Esophagus mucosa (tissue), 1 donor: ENCODE data around the gene BCAR3. TPM values are rescaled to one million over a fixed set of nuclear protein-coding genes. Genes with fewer than 3 reads are reported as not detected.

ENCODE experiments used
- ATAC-seq: fragments of 200-7000 bp; cut with Tn5 transposase; one replicate; pipeline ENCODE4 v1.9.1; 2020
- total RNA-seq: library from RNA; stranded (reverse); gene quantifications from one replicate; pipeline ENCODE4 v1.2.4, GENCODE V29; 2023
- donor health status: DM: yes; HTN: yes; CAD: no.

Gene BCAR3
- total RNA-seq, 1 donor from 2014 or later: 5.7 TPM

DNA sequence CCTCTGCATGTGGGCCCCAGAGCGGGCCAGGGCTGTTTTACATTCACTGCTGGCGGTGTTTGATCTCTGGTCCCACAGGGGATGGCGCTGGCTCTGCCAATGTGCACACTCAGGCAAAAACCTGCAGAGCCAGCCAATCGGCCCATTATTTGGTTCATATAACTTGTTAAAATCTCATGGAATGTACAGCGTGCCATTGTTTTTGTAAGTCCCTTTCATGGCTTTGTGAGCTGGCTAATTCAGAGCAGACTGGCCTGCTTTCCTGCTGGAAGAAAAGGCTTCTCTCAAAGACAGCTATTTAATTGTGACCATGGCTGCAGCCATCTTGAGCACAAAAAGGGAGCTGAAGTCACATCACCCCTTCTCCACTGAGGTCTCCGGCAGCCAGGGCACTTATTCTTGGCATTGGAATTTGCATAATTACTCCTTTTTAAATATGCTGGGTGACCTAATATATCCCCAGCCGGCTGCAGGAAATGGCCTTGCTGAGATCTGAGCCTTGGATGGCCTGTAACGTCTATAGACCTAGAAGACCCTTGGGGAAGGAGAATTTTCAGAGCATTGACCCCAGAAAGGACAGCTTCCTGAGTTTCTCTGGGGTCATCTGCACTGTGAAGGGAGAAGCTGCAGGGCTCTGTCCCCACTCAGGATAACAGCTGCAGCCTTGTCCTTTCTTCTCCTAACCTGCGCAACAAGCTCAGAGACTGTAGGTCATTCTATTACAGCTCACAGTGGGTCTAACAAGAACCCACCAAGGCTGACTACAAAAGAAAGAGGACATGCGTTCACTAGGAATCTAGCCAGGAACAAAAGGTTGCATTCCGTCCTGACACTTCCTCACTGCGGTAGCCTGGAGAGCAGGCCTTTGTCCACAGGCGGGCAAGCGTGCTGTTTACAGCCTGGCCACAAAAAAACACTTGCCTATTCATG, 45.8 kb downstream of the BCAR3 start:
- no peak for ATAC-seq

DNA sequence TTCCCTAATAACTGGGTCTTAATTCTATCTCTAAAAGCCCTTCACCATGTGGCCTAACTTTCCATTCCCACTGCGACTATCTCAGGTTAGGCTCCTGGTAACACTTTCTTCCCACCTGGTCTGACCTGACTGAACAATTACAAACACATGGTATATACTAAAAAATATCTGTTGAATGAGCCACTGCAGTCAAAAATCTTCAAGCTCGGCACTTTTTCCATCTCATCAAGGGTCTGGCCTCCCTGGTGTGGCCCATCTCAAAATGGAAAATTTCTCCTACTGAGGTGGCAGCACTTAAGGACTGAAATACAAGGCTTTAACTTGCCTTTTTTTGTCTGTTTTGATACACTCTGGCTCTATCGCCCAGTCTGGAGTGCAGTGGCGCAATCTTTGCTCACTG, 48.3 kb downstream of the BCAR3 start:
- no peak for ATAC-seq

DNA sequence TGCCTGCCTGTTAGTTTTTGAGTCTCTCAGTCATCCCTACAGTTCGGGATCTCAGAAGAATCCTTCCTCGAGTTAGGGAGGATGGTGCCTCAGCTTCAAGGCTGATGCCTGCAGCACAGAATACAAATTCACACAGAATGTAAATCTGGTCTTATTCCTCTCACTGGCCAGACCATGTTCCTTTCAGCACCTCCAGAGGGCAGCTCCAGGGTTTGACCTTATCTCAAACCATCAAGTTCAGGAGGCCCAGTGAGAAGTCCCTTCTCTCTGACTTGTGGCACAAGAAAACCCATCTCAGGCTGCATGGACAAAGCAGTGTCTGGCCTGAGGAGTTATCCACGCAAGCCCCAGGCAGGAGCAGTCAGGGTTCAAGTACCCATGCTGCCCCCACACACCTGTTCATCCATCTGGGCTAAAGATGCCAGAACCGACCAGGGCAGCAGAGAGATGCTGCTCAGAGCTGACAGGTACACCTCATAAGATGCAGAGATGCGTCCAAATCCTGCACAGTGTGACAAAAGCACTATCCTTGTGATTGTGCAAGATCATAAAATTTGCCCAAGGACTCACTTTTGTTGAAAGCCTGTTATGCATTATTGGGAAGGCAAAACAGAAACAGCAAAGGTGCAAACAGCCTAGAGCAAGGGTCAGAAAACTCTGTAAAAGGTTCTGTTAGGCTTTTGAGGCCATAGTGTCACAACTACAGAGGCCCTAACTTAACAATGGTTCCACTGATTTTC, 49.8 kb downstream of the BCAR3 start:
- no peak for ATAC-seq

DNA sequence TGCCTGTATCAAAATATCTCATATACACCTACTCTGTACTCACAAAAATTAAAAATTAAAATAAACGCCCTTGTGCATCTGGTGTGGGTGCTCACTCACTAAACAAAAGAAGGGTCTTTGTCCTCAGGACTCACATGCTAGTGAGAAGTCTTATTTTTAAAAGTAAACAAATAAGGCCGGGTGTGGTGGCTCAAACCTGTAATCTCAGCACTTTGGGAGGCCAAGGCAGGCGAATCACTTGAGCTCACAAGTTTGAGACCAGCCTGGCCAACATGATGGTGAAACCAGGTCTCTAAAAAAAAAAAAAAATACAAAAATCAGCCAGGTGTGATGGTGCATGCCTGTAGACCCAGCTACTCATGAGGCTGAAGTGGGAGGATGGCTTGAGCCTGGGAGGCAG, 51.5 kb downstream of the BCAR3 start:
- no peak for ATAC-seq

DNA sequence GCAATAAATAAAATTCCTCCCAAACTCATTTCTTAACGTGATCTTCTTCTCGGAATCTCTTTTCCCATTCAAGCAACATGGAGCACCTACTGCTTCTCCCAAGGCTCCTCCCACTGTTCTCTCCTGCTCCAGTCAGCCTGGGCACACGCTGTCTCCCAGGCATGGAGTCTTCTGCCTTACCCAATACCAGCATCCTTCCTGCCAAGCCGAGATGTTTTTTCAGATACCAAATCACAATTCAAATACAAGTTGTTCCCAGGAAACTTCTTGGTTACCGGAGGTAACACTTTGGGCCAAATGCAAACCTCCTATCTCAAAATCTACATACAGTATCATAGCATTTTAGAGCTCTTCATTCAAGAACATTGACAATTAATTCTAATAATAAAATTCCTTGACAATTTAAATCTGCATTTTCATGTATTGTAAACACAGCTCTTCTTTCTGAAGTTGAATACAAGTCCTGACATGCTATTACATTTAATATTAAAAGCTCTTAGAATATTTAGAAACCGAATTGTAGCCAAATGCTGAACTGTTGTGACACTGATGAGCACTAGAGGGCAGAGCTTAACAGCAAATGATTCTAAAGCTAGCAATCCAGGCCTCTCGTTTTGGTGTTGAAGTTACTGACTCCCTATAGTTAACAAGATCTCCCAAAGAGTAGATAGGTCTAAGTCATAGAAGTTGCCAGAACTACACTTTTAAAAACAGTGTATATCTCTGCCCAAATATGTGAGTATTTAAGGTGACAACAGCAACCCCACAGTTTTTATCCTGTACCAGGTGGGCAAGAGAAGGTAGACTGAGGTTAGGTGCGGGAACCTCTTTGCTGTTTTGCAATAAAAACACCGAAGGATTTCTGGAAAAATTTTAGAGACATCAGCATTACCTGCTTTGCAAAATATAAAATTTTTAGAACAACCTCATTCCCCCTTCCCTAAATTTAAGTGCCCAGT, 52.3 kb downstream of the BCAR3 start:
- ATAC-seq: peak; percentile 83

DNA sequence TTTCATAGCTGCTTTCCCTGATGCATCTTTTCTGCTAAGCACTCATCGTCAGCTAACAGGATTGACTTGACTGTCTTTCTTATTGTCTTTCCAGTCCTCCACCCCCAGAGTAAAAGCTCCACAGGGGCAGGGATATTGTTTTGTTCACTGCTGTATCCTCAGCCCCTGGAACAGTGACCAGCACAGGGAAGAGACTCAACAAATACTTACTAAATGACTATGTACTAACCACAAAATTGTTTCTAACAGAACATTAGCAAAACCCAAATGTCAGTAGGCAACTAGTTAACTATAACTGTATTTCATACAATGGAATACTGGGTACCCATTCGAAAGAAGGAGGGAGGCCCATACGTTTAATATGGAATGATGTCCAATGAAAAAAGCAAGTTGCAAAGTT, 53.0 kb downstream of the BCAR3 start:
- ATAC-seq: no peak

DNA sequence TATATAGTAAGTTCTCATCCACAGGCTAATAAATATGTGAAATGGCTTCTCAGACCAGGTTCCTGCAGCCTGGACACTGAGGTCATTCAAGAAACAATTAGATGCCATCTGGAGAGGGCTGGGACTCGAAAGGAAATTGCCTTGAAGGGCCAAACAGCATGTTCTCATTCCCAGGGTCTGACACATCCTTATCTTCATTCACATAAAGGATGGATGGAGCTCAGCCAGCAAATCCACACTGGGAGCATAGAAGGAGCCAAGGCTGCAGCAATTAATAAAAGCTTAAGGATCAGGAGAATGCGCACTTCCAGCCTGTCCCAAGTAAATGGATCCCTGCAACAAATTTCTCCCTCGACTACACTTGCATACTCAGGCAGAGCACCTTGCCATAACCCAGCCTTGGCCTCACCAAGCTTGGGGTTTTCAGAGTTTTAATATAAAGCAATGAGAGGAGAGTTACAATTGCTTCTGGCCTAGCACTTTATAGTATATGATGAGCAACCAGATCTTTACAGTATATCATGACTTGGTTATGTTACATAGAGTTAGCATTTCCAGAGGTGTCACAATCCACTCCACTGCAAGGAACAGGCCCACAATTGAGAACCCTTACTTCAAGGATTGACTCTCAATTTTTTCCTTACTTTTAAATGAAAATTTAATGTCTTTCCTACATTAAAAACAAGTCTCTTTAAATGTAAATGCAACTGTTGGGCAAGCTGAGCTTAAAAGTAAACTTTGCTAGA, 55.9 kb downstream of the BCAR3 start:
- ATAC-seq: no peak

DNA sequence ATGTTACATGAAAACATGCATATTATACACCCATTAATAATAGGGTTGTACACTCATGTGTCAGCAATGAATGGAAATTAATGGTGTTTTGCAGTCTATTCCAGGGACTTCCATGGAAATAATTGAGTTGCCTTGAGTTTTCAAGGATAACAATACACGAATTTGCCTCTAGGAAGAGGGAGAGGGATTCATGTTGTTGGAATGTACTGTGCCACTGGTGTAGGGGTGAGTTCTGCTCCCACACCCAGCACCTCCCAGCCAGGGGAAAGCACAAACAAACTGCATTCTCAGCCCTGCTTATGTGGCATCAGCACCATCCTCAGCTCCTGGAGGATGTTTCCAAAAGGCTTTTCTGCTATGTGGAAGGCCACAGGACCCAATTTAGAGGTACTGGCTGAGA, 57.8 kb downstream of the BCAR3 start:
- no peak for ATAC-seq

DNA sequence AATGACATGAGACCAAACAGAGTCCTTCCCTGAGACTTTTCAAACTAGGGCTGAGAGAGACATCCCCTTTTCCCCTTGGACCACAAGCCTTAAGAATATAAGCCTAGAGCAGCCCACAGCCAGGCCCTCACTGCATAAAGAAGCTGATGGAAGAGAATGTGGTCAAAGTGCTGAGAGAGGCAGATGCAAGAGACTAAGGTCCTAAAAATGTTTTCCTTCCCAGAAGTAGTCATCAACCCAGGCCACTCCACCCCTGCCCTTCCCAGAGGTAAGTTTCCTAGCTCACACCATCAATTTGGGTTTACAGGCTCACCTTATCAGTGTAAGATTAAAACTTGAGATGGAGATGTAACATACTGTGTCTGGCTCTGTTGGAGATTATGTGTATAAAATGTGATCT, 58.2 kb downstream of the BCAR3 start:
- no peak for ATAC-seq

DNA sequence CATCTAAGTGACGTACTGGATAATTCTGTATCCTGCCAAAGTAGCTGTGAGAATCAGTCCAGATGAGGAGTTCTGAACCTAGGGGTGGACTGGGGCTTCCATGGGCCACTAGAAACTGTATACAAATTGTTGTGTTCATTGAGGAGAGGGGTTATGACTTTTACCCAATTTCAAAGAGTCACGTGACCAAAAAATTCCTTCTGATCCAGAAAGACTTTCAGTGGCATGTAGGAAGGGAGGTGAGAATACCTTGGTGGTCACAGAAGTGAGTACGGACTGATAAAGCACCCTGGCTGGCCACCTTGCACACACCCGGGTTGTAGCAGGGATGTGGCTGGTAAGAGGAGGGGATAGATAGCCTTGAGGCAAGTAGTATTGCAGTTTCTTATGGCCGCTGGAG, 60.4 kb downstream of the BCAR3 start:
- no peak for ATAC-seq

DNA sequence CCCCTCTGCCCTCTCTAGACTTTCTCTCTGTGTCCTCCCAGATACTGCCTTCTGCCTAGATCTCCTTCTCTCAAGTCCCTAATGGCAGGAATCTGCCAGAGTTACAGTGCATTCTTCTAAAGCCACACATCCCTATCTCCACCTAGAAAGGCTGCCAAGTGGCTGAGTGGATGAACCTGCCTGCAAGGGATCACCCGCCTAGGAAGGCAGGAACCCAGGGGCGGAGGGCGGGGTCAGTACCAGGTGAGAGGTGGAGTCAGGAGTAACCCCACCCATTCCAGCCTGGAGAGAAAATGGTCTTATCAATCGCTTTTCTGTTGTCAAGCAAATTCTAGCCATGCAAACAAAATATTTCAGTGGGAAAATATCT, 60.8 kb downstream of the BCAR3 start:
- peak; percentile 65 for ATAC-seq

DNA sequence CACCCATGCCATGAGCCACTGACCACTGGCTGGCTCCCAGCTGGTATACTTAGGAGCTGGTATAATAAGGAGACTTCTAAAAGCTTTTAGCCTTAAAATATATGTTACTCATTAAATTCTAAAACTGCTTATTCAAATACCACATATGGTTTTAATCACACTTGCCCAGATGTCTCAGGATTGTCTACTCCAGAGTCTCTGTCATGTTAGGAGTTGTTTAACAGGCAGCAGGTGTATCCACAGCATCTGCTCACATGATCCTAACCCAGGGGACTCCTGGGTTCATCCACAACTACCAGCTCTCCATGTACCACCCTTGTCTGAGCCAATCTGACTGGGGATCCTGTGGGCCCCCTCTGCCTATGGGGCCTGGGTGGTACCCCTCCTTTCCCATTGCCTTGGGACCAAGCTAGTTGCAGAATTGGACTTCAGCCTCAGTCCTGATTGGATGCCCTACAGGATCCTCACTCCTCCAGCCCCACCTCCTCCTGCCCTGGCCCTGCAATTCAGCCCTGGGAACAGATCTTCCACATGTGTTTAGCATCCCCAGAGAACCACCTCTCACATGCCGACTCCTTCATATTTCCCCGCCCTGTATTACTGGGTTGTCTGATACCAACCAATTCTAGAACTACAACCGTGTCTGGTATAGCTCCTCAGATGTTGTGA, 61.3 kb downstream of the BCAR3 start:
- peak; percentile 5 for ATAC-seq

DNA sequence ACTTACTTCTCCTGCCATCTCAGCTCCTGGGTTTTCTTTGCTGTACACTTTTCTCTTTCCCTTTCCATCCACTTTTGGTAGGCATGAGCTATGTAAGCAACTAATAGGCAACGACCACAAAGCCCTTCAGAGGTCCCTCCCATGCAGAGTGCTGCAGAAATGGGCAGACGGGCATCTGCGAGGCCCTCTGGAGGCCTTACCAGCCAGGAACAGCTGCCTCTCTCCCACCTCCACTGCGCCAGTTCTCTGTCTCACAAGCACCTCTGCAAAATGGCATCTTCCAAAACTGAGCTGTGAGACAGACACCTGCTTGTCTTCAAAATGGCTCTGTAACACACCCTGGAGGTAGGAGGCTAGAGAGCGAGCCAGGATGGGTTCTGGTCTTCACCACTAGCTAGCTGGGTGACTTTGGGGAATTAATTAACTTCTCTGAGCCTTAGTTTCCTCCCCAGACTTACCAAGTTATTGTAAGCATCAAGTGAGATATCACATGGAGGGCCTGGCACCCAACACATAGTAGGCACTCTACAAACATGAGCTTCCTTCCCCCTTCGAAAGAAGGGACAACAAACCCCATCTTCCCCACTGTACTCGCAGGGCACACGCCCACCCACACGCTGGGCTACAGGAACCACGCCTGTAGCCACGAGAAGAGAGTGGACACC, 62.0 kb downstream of the BCAR3 start:
- no peak for ATAC-seq

DNA sequence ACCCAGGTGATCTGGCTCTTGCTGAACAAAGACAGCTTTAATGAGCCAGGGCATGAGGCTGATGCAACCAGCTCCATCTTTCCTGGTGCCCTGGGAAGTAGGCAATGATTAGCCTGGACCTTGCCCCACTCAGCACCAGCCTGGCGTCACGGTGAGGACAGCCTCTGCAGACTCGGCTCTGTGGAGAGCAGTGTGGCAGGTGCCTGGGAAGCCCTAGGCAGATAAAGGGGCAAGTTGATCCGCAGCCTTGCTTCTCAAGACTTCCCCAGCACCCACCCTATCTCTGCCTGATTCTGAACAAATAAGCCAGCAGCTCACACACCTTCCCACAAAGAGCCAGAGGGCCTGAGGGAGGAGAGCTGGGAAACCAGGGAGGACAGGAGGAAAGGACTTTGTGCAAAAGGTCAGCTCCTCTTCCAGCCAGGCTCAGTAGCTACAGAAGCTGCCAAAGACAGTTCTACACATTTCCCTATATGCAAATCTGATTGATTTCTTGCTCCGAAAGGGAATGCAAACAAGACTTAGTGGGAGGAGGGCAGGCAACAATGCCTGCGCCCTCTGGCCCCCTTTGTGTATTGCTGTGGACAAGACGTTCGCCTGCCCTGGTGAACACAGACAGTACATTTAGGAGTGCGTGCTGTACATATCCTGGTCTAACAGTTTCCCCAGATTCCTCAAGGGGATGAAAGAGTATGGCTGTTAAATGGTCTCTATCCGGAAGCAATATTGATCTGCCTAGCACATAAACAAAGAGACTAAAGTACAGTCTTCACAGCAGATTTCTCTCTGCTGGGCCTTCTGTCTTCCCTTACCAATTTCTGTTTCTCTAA, 63.8 kb downstream of the BCAR3 start:
- ATAC-seq: no peak

DNA sequence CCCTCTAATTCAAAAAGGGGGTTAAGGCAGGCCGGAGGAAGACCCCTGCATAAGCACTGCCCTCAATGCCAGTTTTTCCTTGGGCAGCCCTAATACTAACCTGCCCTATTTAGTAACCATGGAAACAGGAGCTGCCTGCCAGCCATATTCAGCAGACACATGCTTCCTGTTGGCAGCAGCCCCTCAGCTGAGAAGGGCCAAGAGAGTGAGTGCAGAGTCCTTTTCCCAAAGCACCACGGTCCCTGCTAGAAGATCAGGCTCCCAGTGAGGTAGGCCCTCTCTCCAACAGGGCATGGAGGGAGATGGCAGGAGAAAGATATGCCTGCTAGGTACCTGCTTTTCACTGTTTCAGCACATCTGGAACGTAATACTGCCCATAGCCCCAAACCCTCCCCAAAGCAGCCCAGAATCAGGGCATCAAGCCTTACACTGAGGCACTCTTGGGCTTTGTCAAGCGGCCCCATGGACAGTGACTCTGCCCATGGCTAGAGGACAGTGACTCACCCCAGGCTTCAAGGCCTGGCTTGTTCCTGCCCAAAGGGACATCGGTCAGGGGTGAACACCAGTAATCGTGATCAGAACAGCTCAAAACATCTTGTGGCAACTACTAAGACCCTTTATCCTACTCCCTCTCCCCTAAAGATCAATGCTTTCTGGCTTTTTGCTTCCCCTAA, 64.5 kb downstream of the BCAR3 start:
- peak; percentile 31 for ATAC-seq

DNA sequence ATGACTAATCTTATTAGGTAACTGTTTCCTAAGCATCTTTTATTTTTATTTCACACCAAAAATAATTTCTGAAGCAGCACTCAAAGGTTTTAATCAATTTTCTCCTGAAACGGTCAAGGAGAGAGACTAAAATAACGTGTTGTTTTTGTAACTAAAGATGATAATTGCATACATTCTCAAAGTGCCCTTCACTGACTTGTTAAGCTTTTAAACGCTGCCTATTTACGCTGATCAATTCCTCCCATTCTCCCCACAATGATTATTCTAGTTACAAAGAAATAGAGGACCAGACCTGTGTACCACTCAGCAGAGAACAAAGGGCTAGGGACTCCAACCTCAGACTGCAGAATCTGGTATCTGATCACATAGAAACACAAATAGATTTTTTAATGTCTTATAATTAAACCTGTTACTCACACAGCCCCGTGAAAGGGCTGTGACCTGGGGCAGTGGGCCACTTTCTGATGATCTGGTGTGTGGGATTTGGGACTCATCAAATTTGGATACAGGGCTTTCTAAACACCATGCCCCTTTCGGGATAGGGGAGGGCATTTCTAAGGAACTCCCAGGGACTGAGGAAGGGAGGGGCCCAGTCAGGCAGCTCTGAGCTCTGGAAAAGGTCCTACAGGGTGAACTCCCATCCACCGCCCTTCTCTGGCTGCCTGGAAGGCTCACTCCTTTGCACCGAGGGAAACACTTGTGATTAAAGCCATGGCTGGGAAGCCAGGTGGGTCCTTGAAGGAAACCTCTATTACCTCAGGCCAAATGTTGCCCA, 65.2 kb downstream of the BCAR3 start:
- ATAC-seq: no peak

DNA sequence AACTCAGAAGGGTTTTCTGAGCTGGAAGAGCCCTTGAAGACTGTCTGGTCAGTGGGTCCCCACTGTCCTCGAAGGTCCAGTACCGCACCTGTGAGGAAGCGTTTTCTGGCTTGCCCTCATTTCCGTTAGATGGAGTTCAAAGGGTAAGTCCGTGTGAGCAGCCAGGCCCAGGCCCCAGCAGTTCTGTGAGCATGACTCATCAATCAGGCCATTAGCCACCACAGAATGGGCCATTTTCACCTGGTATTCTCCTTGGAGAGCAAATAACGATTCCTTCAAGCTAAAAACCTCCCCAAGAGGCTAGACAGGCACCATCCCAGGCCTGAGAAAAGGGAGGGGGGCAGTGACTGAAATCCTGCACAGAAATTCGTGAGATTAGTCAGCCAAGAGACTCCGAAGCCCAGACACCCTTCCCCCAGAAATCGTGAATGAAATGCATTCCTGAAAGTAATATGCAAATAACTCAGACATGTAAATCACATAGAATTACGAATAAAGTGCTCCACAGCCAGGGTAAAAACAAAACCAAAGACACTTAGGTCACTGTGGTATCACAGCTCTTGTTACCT, 66.0 kb downstream of the BCAR3 start:
- ATAC-seq: no peak

DNA sequence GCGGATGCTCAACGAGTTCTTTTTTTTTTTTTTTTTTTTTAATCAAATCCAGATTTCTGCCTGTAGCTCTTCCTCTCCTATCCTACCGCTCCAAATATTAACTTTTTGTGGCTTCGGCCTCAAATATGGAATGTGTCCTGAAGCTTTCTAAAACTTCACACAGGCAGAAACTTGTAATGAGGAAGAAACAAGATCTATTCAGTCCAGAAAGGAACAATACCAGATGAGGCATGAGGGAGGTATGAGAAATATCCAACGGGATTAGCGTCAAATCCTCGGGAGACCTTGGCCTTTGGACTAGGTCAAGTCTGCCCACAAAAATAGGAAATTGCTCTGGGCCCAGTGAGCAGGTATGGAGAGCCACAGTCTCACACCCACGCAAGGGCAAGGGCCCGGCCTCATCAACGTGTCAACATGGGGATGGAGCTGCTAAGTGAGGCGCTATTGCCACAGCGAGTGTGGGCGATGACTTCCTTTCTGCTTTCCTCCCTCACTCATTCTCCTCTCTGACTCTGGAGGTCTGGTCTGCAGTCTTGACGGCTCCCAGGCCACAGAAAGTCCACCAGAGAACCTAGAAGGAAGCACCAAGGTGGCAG, 66.6 kb downstream of the BCAR3 start:
- ATAC-seq: peak; percentile 42
